NCI-H748 treated with DMSO at 0.1 percent for 48 hours (cell line): ENCODE data around the gene USP38.
"Not testable (repeated sequence)": the region's sequence is repeated elsewhere in the genome, so short reads cannot be mapped to it uniquely, and the experiment has no call there.

Source experiments
- DNase-seq: peaks from one replicate; lab custom pipeline; 2025; lab: John Stamatoyannopoulos, UW

USP38 gene

GRCh38 chr4:143184503-143185252 is at the start of gene USP38:
USP38 (plus strand) TSS chr4:143184917; CDS start chr4:143185451, 534 bp downstream.
- peak; percentile 82 for DNase-seq

GRCh38 chr4:143135358-143135757 is 49.4 kb upstream of the USP38 start:
- DNase-seq = no peak

- no peak for DNase-seq
Observed at GRCh38 chr4:143140696-143141095, 44.0 kb upstream of the USP38 start.

- no peak for DNase-seq
Observed at GRCh38 chr4:143148521-143148920, 36.2 kb upstream of the USP38 start.

GRCh38 chr4:143156853-143157252 is 27.9 kb upstream of the USP38 start:
- DNase-seq = no peak

- no peak for DNase-seq
Observed at GRCh38 chr4:143163614-143164013, 21.1 kb upstream of the USP38 start.

GRCh38 chr4:143166722-143167121 is 18.0 kb upstream of the USP38 start:
- DNase-seq = not testable (repeated sequence)

- DNase-seq = peak; percentile 9
Observed at GRCh38 chr4:143178923-143179322, 5.8 kb upstream of the USP38 start.

- no peak for DNase-seq
Observed at GRCh38 chr4:143183513-143184216, 1.1 kb upstream of the USP38 start.

GRCh38 chr4:143184217-143184502 is 557 bp upstream of the USP38 start:
- DNase-seq = peak; percentile 71

GRCh38 chr4:143185253-143186107 is 763 bp downstream of the USP38 start:
- DNase-seq = no peak

- no peak for DNase-seq
Observed at GRCh38 chr4:143186212-143186611, 1.5 kb downstream of the USP38 start.

- no peak for DNase-seq
Observed at GRCh38 chr4:143186649-143187048, 1.9 kb downstream of the USP38 start.

- DNase-seq = no peak
Observed at GRCh38 chr4:143188136-143189088, 3.7 kb downstream of the USP38 start.

- no peak for DNase-seq
Observed at GRCh38 chr4:143189528-143189927, 4.8 kb downstream of the USP38 start.

GRCh38 chr4:143195581-143195980 is 10.9 kb downstream of the USP38 start:
- no peak for DNase-seq

- no peak for DNase-seq
Observed at GRCh38 chr4:143196323-143196722, 11.6 kb downstream of the USP38 start.

- no peak for DNase-seq
Observed at GRCh38 chr4:143199503-143199902, 14.8 kb downstream of the USP38 start.

GRCh38 chr4:143202824-143203223 is 18.1 kb downstream of the USP38 start:
- no peak for DNase-seq

GRCh38 chr4:143203577-143203976 is 18.9 kb downstream of the USP38 start:
- DNase-seq = no peak

GRCh38 chr4:143207555-143207954 is 22.8 kb downstream of the USP38 start:
- no peak for DNase-seq

GRCh38 chr4:143212566-143212965 is 27.8 kb downstream of the USP38 start:
- DNase-seq = no peak
